Measurements from ENCODE around the gene NKAPD1.

GRCh38 chr11:112051768-112052167 lies 22.3 kb upstream of the NKAPD1 start:
- TF ChIP-seq CTCF (CRISPR knock-in tag; IDR thresholded peaks at IDR 0.05) (no peak), BHLHE40 (IDR thresholded peaks at IDR 0.05; ENCODE audit: low read length) (no peak), ZNF33B (CRISPR knock-in tag; IDR thresholded peaks at IDR 0.05) (no peak), JUNB (CRISPR knock-in tag; IDR thresholded peaks at IDR 0.05; ENCODE audit: borderline replicate concordance) (no peak), RAD21 (CRISPR knock-in tag; IDR thresholded peaks at IDR 0.05) (no peak), HDAC1 (CRISPR knock-in tag; IDR thresholded peaks at IDR 0.05) (no peak)
